ENCODE data around the gene SDK1. TPM values are rescaled to one million over a fixed set of nuclear protein-coding genes. Genes with fewer than 3 reads are reported as not detected.

SDK1 gene
- total and polyA plus RNA-seq, 2 of the 8 experiments (the other 6 are each of a cell fraction or from before 2014, with no cell fraction given) = 3.3 to 7.2 TPM

- WGBS, 2 experiments (ENCODE audit: extremely low coverage in 1 of 2, insufficient coverage in 1 of 2, insufficient read length in 1 of 2, insufficient replicate concordance in 2 of 2, low coverage in 1 of 2, low lambda C conversion rate in 2 of 2, missing lambda C conversion rate in 1 of 2) = 88% methylated on average over 3 of the region's 3 CpGs; no CpG with 5 or more reads in 1 of the 2 experiments
- Histone ChIP-seq H3K23me2 (ENCODE audit: low read depth, low read length) (no peaks in the 10 kb centered on the region), H3K36me3 (ENCODE audit: control insufficient read depth in 2 of 4, insufficient read depth in 4 of 4, low read length in 3 of 4) (no peaks in the 10 kb centered on the region), H3K4me2 (ENCODE audit: insufficient read depth in 1 of 2, low read depth in 2 of 2, low read length in 2 of 2) (no peak overlapping the region), H3K79me2 (ENCODE audit: control insufficient read depth in 1 of 2, insufficient read depth in 2 of 2, low read length in 2 of 2) (no peaks in the 10 kb centered on the region), H4K5ac (ENCODE audit: insufficient read length, low read depth, low read length) (no peak overlapping the region), H3K18ac (ENCODE audit: extremely low read depth, low read length) (no peak overlapping the region), H3K79me1 (ENCODE audit: low read depth, low read length) (no peaks in the 10 kb centered on the region), H3K4me1 (replicated peaks in 1 of 4; ENCODE audit: control insufficient read depth in 3 of 4, insufficient read depth in 4 of 4, low read length in 3 of 4) (peaks cover 0 to 3% (median 1%) of the 10 kb centered on the region in 4 experiments; a peak in 4 of 7 replicates), H2BK5ac (ENCODE audit: low read depth, low read length) (no peak overlapping the region), H4K8ac (ENCODE audit: extremely low read depth, insufficient read depth, low read length) (no peak overlapping the region), H3K9ac (replicated peaks in 1 of 4; ENCODE audit: extremely low read depth in 1 of 4, low read depth in 3 of 4, low read length in 3 of 4) (no peak overlapping the region), H4K20me1 (replicated peaks in 1 of 2; ENCODE audit: control insufficient read depth in 1 of 2, insufficient read depth in 2 of 2, low read length in 2 of 2) (no peaks in the 10 kb centered on the region), H3K27me3 (replicated peaks in 1 of 4; ENCODE audit: control insufficient read depth in 3 of 4, extremely low read depth in 1 of 4, insufficient read depth in 3 of 4, low read length in 3 of 4) (no peaks in the 10 kb centered on the region), H2BK120ac (replicated peaks; ENCODE audit: low read depth, low read length) (no peak overlapping the region), H3K14ac (ENCODE audit: insufficient read length) (no peak overlapping the region), H2BK20ac (ENCODE audit: low read length) (no peak overlapping the region), H2AK5ac (ENCODE audit: low read depth, low read length) (no peak overlapping the region), H3K27ac (ENCODE audit: low read depth, low read length) (no peak overlapping the region), H3K4ac (replicated peaks; ENCODE audit: insufficient read length, low read depth, low read length) (no peak overlapping the region), H3K4me3 (ENCODE audit: extremely low read depth in 1 of 4, insufficient read depth in 2 of 4, low read depth in 3 of 4, low read length in 4 of 4) (no peak overlapping the region), H3K56ac (replicated peaks; ENCODE audit: insufficient read length, low read depth, low read length) (no peak overlapping the region), H4K91ac (replicated peaks; ENCODE audit: insufficient read length, low read length) (no peak overlapping the region), H3K23ac (ENCODE audit: insufficient read length) (no peak overlapping the region), H2BK12ac (ENCODE audit: low read depth, low read length) (no peak overlapping the region), H3K9me3 (ENCODE audit: insufficient read depth in 2 of 2, low read depth in 1 of 2, low read length in 1 of 2) (peaks cover 0 to 7% of the 10 kb centered on the region in 2 experiments; a peak in 3 of 4 replicates), H2AFZ (ENCODE audit: low read length) (no peak overlapping the region), H2BK15ac (ENCODE audit: low read length) (no peak overlapping the region)
- no peak for FAIRE-seq
- TF ChIP-seq SP4 (IDR thresholded peaks at IDR 0.05; ENCODE audit: low read length) = no peak
- TF ChIP-seq POLR2AphosphoS5 (IDR thresholded peaks at IDR 0.05; ENCODE audit: low read depth, low read length) = no peak
- TF ChIP-seq SIN3A (conservative IDR thresholded peaks at IDR 0.05 in 1 of 2, IDR thresholded peaks at IDR 0.05 in 1 of 2; ENCODE audit: low read depth in 1 of 2, low read length in 2 of 2) = no peak
- TF ChIP-seq FOSL1 (IDR thresholded peaks at IDR 0.05; ENCODE audit: insufficient read depth, low read depth, low read length) = no peak
- TF ChIP-seq CTBP2 (IDR thresholded peaks at IDR 0.05; ENCODE audit: borderline replicate concordance, insufficient read depth, insufficient read length, low read length) = no peak
- TF ChIP-seq BRCA1 (IDR thresholded peaks at IDR 0.05; ENCODE audit: low read depth, low read length) = no peak
- no peak for TF ChIP-seq MAFK (IDR thresholded peaks at IDR 0.05; ENCODE audit: low read depth, low read length)
- no peak for TF ChIP-seq CEBPB (IDR thresholded peaks at IDR 0.05; ENCODE audit: low read depth, low read length)
- TF ChIP-seq CBX8 (IDR thresholded peaks at IDR 0.05; ENCODE audit: borderline replicate concordance, low read depth, low read length) = no peak
- POLR2A ChIA-PET (ENCODE audit: partially characterized antibody) = no interaction called here
- CTCF ChIA-PET (ENCODE audit: partially characterized antibody) = interaction anchor here (0.7 kb wide), 1 partner anchor 114 kb away, joined by 3 read pairs; no protein-coding TSS in a partner anchor
- DNase-seq (ENCODE audit: low read depth in 1 of 2, low spot score in 2 of 2) = no peak
These were observed 96.3 kb downstream of the SDK1 start for GRCh38 chr7:3397324-3397723.
